G401.6 (cell line): ENCODE data around the gene TTF1.
"Not testable (repeated sequence)": the region's sequence is repeated elsewhere in the genome, so short reads cannot be mapped to it uniquely, and the experiment has no call there.

Experiments
- FAIRE-seq: peaks from 2 replicates; lab custom pipeline; 2012; peaks lifted over from hg19 to GRCh38; lab: Jason Lieb, UNC

The TTF1 gene

GRCh38 chr9:132412089-132412488, 5.4 kb upstream of the TTF1 start:
- no peak for FAIRE-seq

- no peak for FAIRE-seq
Observed at GRCh38 chr9:132411091-132411508, 4.5 kb upstream of the TTF1 start.

GRCh38 chr9:132410642-132411041, 4.0 kb upstream of the TTF1 start:
- FAIRE-seq, result no peak

GRCh38 chr9:132409828-132410528, 3.3 kb upstream of the TTF1 start, which contains the start of gene CFAP77:
CFAP77 (plus strand) TSS chr9:132410211; CDS start chr9:132410272, 61 bp downstream.
- no peak for FAIRE-seq

GRCh38 chr9:132408521-132408920, 1.9 kb upstream of the TTF1 start:
- FAIRE-seq, result no peak

GRCh38 chr9:132407196-132407595, 556 bp upstream of the TTF1 start:
- FAIRE-seq, result no peak

- FAIRE-seq, result no peak
Observed at GRCh38 chr9:132404228-132404881, 2.3 kb downstream of the TTF1 start.

GRCh38 chr9:132401824-132402223, 4.8 kb downstream of the TTF1 start:
- no peak for FAIRE-seq

- no peak for FAIRE-seq
Observed at GRCh38 chr9:132395560-132395959, 11.1 kb downstream of the TTF1 start.

GRCh38 chr9:132391449-132391848, 15.2 kb downstream of the TTF1 start:
- no peak for FAIRE-seq

- FAIRE-seq, result no peak
Observed at GRCh38 chr9:132390966-132391365, 15.7 kb downstream of the TTF1 start.

GRCh38 chr9:132387133-132387532, 19.5 kb downstream of the TTF1 start:
- FAIRE-seq, result no peak

- FAIRE-seq, result no peak
Observed at GRCh38 chr9:132384376-132384775, 22.3 kb downstream of the TTF1 start.

GRCh38 chr9:132383462-132383883, 23.2 kb downstream of the TTF1 start:
- no peak for FAIRE-seq

- no peak for FAIRE-seq
Observed at GRCh38 chr9:132381966-132382541, 24.6 kb downstream of the TTF1 start.

GRCh38 chr9:132378416-132378815, 28.2 kb downstream of the TTF1 start:
- FAIRE-seq, result not testable (repeated sequence)

GRCh38 chr9:132377769-132378168, 28.9 kb downstream of the TTF1 start:
- not testable (repeated sequence) for FAIRE-seq

GRCh38 chr9:132372177-132373095, 34.2 kb downstream of the TTF1 start:
- FAIRE-seq, result no peak

- no peak for FAIRE-seq
Observed at GRCh38 chr9:132370592-132370991, 36.0 kb downstream of the TTF1 start.

GRCh38 chr9:132369421-132369820, 37.2 kb downstream of the TTF1 start:
- no peak for FAIRE-seq

- FAIRE-seq, result no peak
Observed at GRCh38 chr9:132367613-132368313, 38.9 kb downstream of the TTF1 start.

- peak; percentile 64 for FAIRE-seq
Observed at GRCh38 chr9:132366481-132366880, 40.2 kb downstream of the TTF1 start.
